SW480 (cell line): ENCODE results near the gene COL25A1.

Source experiments
- DNase-seq: peaks from one replicate; pipeline ENCODE4 v3.0.0-alpha.2; 2016; ENCODE audit warnings: low spot score

The COL25A1 gene

GRCh38 chr4:109302361-109303139 is at the start of gene COL25A1:
Gene COL25A1 (minus strand): TSS chr4:109302658.
- no peak for DNase-seq

DNA sequence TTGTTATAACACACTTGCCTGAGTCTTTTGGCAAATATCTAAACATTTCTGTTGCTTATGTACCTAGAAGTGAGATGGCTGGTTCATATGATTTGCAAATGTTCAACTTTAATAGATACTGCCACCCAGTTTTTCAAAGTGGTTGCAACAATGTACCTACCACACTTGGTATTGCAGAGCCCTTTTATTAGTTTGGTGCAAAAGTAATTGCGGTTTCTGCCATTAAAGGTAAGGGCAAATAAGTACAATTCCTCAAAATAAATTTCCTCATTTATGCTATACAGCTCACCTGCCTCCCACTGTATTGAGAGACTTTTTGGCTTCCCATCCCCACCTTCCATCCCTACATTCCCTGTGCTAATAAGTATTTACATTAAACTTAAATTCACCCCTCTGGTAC is 47.7 kb upstream of the COL25A1 start:
- DNase-seq, result no peak

- DNase-seq, result no peak
Observed at GRCh38 chr4:109334129-109335105, 32.0 kb upstream of the COL25A1 start.

GRCh38 chr4:109332926-109333464 is 30.5 kb upstream of the COL25A1 start:
- no peak for DNase-seq

DNA sequence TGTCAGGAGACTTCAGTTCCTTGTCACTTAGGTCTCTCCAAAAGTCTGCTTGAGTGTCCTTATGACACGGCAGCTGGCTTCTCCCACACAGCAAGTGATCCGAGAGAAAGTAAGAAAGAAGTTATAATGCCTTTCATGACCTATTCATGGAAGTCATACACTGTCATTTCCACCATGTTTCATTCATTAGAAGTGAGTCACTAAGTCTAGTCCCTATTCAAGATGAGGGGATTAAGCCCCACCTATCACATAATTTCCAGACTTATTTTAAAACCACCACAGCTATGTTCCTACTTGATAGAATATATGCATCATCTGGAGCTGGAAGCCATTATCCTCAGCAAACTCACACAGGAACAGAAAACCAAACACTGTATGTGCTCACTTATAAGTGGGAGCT is 25.2 kb upstream of the COL25A1 start:
- DNase-seq, result no peak

DNA sequence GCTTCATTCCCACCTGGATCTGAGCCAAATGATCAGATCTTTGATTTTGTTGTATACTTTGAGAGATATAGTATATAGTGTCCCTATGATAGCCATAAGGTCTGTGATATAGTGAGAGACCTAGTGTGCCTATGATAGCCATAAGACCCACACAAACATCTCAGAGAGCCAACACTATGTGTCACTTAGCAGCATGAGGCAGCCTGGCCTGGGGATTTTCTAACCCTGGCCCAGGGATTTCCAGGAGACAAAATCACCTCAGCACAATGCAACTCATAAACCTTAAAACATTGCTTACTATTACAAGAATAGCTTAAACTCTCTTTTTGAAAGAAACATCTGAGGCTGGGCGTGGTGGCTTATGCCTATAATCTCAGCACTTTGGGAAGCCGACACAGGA is 23.2 kb upstream of the COL25A1 start:
- no peak for DNase-seq

DNA sequence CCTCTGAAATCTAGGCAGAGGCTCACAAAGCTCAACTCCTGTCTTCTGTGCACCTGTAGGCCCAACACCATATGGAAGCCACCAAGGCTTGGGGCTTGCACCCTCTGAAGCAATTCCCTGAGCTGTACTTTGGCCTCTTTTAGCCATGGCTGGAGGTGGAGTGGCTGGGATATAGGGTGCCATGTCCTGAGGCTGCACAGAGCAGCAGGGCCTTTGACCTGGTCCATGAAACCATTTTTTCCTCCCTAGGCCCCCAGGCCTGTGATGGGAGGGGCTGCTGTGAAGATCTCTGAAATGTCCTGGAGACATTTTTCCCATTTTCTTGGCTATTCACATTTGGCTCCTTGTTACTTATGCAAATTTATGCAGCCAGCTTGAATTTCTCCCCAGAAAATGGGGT is 20.9 kb upstream of the COL25A1 start:
- no peak for DNase-seq

- DNase-seq, result no peak
Observed at GRCh38 chr4:109321232-109321631, 18.8 kb upstream of the COL25A1 start.

- no peak for DNase-seq
Observed at GRCh38 chr4:109319684-109320083, 17.2 kb upstream of the COL25A1 start.

DNA sequence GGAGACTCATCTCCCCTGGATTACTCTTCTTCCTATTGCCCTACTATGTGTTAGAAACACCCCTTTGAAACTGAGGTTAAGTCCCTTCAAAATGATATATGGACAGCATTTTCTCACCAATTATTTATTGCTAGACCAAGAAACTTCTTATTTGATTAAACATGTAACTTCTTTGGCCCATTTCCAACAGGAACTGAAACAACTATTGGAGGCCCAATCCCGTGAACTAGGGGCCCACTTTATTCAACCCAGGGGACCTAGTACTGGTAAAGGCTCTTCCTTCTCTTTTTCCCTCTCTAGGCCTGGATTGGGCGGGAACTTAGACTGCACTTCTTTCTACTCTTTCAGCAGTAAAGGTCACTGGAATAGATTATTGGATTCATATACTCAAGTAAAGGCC is 16.7 kb upstream of the COL25A1 start:
- no peak for DNase-seq

- no peak for DNase-seq
Observed at GRCh38 chr4:109315818-109316217, 13.4 kb upstream of the COL25A1 start.

DNA sequence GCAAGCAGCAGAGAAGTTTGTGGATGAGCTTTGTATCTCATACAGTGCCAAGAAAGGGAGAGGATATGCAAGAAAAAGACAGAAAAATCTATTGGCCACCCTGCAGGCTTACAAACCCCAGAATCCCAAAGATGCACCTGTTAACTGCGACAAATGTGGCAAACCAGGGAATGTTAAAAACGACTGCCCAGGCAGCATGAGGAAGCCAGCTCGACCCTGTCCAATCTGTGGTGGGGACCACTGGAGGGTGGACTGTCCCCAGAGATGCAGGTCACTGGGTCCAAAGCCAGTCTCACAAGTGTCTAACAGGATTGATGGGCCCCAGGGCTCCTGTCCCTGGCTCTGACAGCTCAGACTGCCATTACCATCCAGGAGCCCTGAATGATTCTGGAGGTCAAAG is 12.9 kb upstream of the COL25A1 start:
- DNase-seq, result no peak

DNA sequence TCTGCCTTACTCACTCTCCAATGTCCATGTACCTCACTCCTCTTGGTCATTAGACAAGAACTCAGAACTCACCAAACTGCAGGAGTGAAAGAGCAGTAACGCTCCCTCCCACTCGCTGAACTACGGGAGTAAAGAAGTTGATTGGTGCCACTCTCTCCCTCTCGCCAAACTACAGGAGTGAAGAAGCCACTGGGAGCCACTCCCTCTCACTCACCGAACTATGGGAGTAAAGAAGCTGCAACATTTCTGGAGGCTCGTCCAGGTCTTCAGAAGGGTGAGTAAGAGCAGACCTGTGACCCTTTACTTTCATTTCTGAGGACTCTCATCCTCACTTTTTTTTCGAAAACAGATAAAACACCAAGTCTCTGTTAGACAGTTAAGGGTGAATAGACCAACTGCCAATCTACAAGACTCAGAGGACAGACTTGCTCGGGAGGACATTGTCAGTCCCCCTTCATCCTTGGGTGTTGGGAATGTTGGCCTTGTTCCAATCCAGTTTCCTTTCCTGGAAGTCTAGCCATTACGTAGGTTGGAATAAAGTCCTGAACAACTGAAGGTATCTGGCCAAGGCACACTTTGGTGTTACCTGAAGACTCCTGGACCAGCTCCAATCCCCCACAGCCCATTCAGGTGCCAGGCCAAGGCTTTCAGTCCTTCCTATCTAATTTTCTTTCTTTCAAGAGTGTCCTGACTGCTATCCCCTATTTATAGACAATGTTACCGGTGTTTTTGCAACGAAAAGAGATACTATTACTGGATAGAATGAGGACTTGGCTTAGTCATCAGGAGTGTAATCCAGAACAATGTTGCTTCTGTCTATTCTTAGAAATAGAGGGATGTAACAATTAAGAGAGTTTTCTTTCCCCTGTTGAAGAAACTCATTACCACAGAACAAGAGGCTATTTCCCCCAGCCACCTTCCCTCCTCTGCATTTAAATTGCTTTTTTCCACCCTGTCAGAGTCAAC is 11.0 kb upstream of the COL25A1 start:
- DNase-seq, result no peak

GRCh38 chr4:109303140-109303496 is 660 bp upstream of the COL25A1 start:
- DNase-seq, result no peak

GRCh38 chr4:109301651-109302360 is 652 bp downstream of the COL25A1 start:
- DNase-seq, result no peak

GRCh38 chr4:109298279-109299010 is 4.0 kb downstream of the COL25A1 start:
- DNase-seq, result peak; percentile 52

DNA sequence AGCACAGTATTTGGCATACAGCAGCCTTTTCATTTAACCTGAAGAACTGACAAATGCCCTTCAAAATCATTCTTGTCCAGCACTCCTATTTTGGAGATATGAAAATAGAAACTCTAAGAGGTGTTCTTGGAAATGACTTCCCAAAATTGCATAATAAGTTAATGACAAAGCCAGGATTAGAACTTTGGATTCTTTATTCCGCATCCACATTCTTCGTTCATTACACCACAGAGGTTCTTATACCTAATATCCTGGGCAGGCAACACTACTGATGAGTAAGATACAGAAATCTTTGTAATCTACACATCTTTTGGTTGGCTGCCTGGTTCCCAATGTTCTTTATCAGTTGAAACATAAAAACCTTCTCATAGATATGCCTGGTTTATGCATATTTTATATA is 5.9 kb downstream of the COL25A1 start:
- DNase-seq, result no peak

DNA sequence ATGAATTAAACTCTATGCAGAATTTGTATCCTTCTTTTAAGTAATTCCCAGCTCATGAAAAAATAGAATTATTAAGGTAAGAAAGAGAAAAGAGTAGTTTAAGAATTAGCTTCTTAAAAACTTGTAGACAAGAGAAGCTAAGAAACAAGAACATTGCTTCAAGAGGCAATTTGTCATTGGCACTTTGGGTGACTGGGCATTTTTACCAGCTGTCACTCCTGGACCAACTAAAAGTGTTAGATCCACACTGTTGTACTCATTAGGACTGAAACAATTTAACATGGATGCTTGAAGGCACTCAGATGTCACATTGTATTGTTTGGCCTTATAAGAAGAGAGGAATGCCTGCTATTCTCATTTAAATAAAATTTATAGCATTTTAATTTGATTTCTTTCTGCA is 7.4 kb downstream of the COL25A1 start:
- DNase-seq, result no peak

DNA sequence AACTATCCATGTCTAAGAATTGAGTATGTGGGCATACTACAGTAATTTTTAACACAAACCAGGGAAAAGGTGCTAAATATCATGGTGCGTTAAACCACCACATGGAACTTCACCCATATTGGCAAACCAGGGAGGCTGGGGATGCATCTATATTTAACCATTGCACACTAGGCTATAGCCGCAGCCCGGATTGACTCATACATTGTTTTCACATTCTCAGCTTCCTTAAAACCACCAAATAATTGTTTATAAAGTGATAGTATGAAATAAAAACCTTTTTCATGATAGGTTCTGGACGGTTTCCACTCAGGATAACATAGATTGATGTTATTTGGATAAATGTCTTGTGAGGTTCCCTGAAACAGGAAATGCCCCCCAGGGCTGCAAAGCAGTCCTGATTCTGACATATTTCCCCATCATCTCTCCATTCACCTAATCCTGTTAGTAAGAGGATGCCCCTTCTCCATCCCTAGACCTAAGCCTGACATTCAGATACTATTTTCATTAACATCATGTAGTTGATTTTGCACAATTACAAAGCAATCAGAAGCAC is 7.9 kb downstream of the COL25A1 start:
- DNase-seq, result no peak

- DNase-seq, result peak; percentile 2
Observed at GRCh38 chr4:109294006-109294405, 8.5 kb downstream of the COL25A1 start.
